Subcutaneous adipose tissue (tissue), 4 donors: Measurements from ENCODE around the gene MRM3. TPM values are rescaled to one million over a fixed set of nuclear protein-coding genes. Genes with fewer than 3 reads are reported as not detected.

Experiments used
- total RNA-seq, 4 donors: library from RNA; depleted of rRNA; stranded (reverse); fragments of >200 nt; gene quantifications; one replicate each; pipeline ENCODE4 v1.1.0, GENCODE V29; 2016
- TF ChIP-seq, protein P1 (sequence below): fragments of 450-650 bp; IDR thresholded peaks from one replicate; pipeline ENCODE4 v1.5.1; 2016; ENCODE audit warnings: low read depth, mild to moderate bottlenecking, control low read depth, antibody characterized with exemption, moderate library complexity

Gene MRM3
- total RNA-seq, 4 donors from 2014 or later: 12.4 to 22.8 (median 15.5) TPM

DNA sequence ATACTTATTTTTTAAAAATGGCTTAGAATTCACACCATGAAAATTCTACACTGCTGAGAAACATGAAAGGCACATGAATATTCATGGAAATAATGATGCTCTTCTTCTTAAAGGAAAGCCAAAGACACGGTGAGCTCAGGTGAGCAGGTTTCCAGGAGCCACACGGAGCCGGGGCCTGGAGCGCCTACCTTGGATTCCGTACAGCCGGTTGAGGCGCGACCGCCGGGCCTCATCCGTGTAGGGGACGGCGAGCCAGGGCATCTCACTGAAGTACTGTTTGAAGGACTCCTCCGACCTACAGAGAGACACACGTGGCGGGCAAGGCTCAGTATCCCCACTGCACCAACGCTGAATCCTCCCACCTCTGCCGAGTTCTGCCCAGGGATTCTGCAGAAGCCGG is 37.1 kb downstream of the MRM3 start:
- TF ChIP-seq, protein P1, sequence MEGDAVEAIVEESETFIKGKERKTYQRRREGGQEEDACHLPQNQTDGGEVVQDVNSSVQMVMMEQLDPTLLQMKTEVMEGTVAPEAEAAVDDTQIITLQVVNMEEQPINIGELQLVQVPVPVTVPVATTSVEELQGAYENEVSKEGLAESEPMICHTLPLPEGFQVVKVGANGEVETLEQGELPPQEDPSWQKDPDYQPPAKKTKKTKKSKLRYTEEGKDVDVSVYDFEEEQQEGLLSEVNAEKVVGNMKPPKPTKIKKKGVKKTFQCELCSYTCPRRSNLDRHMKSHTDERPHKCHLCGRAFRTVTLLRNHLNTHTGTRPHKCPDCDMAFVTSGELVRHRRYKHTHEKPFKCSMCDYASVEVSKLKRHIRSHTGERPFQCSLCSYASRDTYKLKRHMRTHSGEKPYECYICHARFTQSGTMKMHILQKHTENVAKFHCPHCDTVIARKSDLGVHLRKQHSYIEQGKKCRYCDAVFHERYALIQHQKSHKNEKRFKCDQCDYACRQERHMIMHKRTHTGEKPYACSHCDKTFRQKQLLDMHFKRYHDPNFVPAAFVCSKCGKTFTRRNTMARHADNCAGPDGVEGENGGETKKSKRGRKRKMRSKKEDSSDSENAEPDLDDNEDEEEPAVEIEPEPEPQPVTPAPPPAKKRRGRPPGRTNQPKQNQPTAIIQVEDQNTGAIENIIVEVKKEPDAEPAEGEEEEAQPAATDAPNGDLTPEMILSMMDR: no peak

DNA sequence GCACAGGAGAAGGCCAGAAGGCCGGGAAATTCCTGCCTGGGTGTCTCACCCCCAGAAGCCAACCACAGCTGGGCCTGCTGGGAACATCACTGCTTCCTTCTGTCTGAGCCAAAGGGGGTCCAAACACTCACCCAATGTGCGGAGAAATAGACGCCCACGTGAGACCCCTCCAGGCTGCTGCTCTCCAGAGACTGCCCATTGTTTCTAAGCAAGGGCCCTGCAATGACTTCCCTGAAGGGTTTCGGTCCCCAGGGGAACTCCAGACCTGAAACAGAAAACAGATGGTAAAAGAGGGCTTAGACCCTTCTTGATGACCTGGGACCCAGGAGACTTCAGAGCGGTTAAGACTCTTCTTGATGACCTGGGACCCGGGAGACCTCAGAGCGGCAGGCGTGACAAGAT is 41.3 kb downstream of the MRM3 start:
- TF ChIP-seq, protein P1: no peak

DNA sequence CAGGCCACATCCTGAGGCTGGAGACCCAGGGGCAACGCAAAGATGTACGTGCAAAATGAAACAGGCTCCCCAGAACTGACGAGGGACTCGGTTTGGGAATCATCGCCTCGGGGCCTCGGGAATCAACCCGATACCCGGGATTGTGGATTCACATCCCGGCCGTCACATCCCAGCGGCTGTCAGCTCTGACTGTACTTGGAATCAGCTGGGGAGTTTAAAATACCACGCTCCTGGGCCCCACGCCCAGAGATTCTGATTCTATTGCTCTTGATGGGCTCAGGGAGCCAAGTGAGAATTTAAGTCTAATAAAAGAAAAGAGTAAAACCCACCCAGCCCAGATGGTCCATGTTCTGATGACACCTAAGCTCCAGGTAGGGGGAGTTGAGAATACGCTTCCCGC is 42.2 kb downstream of the MRM3 start:
- TF ChIP-seq, protein P1: no peak

DNA sequence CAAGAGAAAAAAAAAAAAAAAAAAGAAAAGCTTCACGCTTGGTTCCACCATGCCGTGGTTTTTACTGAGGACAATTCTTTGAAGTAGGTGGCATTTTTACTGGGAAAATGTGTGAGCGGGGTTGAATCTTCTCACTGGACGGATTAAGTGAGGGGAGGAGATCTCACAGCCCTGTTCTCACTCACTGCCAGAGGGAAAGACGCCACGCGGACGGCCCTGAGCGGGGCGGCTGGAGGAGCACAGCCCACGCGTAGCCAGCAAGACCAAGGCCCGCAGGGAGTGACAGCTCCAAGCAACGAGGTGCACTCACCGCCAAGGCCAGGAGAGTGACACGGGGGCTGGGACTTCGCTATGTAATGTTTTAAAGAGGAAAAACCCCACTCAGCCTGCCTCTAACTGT is 43.1 kb downstream of the MRM3 start:
- TF ChIP-seq, protein P1: no peak

DNA sequence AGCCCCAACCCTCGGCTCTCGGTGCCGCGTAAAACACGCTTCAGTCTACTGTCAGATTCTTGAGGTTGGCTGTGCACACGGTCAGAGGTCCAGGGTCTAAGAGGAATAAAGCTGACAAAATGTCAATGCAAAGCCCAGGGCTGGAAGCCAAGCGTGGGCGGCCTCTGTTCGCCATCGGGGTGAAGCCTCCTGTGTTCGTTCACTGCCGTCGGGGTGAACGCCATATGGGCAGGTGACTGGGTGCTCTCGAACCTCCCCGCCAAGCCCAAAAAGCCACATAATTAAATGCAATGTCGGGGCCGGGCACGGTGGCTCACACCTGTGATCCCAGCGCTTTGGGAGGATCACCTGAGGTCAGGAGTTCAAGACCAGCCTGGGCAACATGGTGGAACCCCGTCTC is 44.6 kb downstream of the MRM3 start:
- TF ChIP-seq, protein P1: no peak

DNA sequence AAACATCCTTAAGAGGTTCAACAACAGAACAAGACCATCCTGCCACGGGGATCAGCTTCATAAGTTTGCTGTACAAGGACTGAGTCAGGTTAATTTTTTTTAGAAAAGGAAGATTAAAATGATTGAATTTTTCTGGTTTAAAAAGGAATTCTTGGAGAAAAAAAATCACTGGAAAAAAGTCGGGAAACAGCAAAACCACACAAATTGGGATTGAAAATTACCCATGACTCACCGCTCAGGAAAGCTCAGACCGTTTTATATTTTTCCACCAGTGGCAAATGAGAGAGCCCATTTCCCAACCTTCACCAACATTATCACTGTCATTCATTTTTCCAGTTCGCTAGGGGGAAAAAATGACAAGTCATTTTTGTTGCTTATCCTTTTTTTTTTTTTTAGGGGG is 46.6 kb downstream of the MRM3 start:
- TF ChIP-seq, protein P1: no peak

DNA sequence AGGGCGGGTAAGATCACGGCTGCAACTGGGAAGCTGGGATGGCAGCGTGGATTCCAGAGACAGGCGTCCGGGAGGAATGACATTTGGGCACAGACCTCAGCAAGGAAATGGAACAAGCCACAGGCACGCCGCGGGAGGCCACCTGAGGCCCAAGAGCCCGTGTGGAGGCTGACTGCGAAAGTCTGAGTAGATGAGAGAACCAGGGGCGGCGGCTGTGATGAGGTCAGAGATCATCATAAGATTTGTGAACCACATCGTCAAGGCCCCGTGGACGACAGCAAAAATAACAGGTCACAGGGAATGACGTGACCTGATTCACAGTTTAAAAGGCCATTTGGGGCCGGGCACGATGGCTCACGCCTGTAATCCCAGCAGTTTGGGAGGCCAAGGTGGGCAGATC is 48.2 kb downstream of the MRM3 start:
- TF ChIP-seq, protein P1: no peak

DNA sequence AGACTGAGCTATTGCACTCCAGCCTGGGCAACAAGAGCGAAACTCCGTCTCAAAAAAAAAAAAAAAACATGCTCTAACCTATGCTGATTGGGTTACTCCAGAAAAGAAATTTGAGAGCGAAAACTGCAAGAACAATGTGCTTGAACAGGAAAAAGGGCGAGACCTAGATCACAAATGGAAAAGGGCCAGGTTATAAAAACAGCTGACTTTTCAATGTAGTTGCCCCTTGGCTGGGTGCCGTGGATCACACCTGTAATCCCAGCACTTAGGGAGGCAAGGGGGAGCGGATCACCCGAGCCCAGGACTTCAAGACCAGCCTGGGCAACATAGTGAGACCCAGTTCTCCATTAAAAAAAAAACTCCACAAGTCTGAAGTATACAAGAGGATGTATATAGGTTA is 48.8 kb downstream of the MRM3 start:
- TF ChIP-seq, protein P1: no peak
